ENCODE data around the gene ABCG1.
"Not testable (repeated sequence)": the region's sequence is repeated elsewhere in the genome, so short reads cannot be mapped to it uniquely, and the experiment has no call there.

The ABCG1 gene

GRCh38 chr21:42292563-42293142, 73.7 kb downstream of the ABCG1 start:
- DNase-seq: not testable (repeated sequence)

- no peak for DNase-seq
These were observed 74.8 kb downstream of the ABCG1 start for GRCh38 chr21:42293649-42294272.

GRCh38 chr21:42294273-42294880, 75.4 kb downstream of the ABCG1 start:
- no peak for DNase-seq

GRCh38 chr21:42295845-42296244, 76.9 kb downstream of the ABCG1 start:
- no peak for DNase-seq

GRCh38 chr21:42296501-42296900, 77.6 kb downstream of the ABCG1 start:
- DNase-seq: no peak

GRCh38 chr21:42297377-42297776, 78.4 kb downstream of the ABCG1 start:
- no peak for DNase-seq

GRCh38 chr21:42298237-42298636, 79.3 kb downstream of the ABCG1 start:
- DNase-seq: no peak

- no peak for DNase-seq
These were observed 79.7 kb downstream of the ABCG1 start for GRCh38 chr21:42298657-42299056.

- DNase-seq: no peak
These were observed 80.5 kb downstream of the ABCG1 start for GRCh38 chr21:42299324-42300044.

GRCh38 chr21:42300045-42300583, 81.2 kb downstream of the ABCG1 start:
- DNase-seq: no peak

GRCh38 chr21:42300956-42301355, 82.0 kb downstream of the ABCG1 start:
- no peak for DNase-seq

GRCh38 chr21:42301371-42302075, 82.6 kb downstream of the ABCG1 start:
- no peak for DNase-seq

GRCh38 chr21:42302076-42302650, 83.2 kb downstream of the ABCG1 start:
- DNase-seq: no peak

GRCh38 chr21:42302794-42303193, 83.9 kb downstream of the ABCG1 start:
- no peak for DNase-seq

- DNase-seq: no peak
These were observed 84.5 kb downstream of the ABCG1 start for GRCh38 chr21:42303443-42303842.

- no peak for DNase-seq
These were observed 85.9 kb downstream of the ABCG1 start for GRCh38 chr21:42304556-42305454.

- no peak for DNase-seq
These were observed 86.8 kb downstream of the ABCG1 start for GRCh38 chr21:42305707-42306147.

- DNase-seq: no peak
These were observed 87.6 kb downstream of the ABCG1 start for GRCh38 chr21:42306366-42307035.

- DNase-seq: no peak
These were observed 88.2 kb downstream of the ABCG1 start for GRCh38 chr21:42307106-42307505.

GRCh38 chr21:42308161-42308913, 89.4 kb downstream of the ABCG1 start:
- no peak for DNase-seq
